HL-60 (cell line): ENCODE results near the gene SCAP.

Experiments used
- CTCF ChIP-seq: IDR thresholded peaks from one replicate; pipeline ENCODE4 v1.5.1; 2011; ENCODE audit warnings: low read length, control low read depth, inconsistent platforms; ENCODE audit not compliant: insufficient read depth
- GABPA ChIP-seq: IDR thresholded peaks from 2 replicates; pipeline ENCODE4 v1.6.1; 2012; ENCODE audit warnings: low read depth
- POLR2AphosphoS5 ChIP-seq: IDR thresholded peaks from 2 replicates; pipeline ENCODE4 v1.6.1; 2012; ENCODE audit warnings: low read depth
- REST ChIP-seq: IDR thresholded peaks from 2 replicates; pipeline ENCODE4 v1.6.1; 2012; ENCODE audit warnings: low read depth; ENCODE audit not compliant: insufficient replicate concordance

- TF ChIP-seq CTCF (no peak), GABPA (no peak), POLR2AphosphoS5 (no peak), REST (no peak)
Measured at GRCh38 chr3:47491186-47491585, 15.4 kb upstream of the SCAP start.
